ENCODE data around the gene GRIK2.

The GRIK2 gene

DNA sequence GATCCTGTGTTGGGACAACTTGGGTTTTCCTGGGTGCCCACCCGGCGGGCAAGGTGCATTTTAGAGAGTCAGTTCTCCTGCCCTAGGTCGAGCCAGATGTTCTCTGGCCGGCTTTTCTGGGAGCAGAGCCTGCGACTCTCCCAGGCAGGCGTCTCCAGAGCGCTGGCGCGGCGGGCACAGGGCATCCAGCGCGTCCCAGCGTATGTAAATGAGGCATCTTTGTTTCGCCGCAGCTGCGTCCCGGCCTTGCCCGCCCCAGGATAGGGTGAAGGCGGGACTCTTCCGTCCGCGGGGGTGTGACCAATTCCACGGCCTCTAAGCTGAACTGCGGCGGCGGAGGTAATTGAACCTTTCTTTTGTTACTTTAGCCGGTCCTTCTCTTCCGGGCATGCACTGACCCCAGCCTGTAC, 9.1 kb downstream of the GRIK2 start:
- ATAC-seq (replicated peaks; ENCODE audit: extremely low read depth, poor library complexity, severe bottlenecking) = no peak

GRCh38 chr6:101403216-101403945, 9.9 kb downstream of the GRIK2 start:
- Mint-ChIP-seq H3K4me1 (no peaks in the 10 kb centered on the region), H3K9me3 (peaks cover 12% of the 10 kb centered on the region), H3K27ac (ENCODE audit: low read depth) (no peak overlapping the region), H3K4me3 (no peak overlapping the region), H3K27me3 (peaks cover 50% of the 10 kb centered on the region), H3K36me3 (ENCODE audit: insufficient read depth) (peaks cover 4% of the 10 kb centered on the region)
- ATAC-seq (replicated peaks; ENCODE audit: extremely low read depth, poor library complexity, severe bottlenecking) (no peak), DNase-seq (ENCODE audit: low spot score in 2 of 2) (no peak)

More for the DNA sequence above, 9.1 kb downstream of the GRIK2 start:
- H3K27me3 Mint-ChIP-seq = peaks cover 54% of the 10 kb centered on the region
- peaks cover 6% of the 10 kb centered on the region for H3K9me3 Mint-ChIP-seq
- H3K36me3 Mint-ChIP-seq (ENCODE audit: insufficient read depth) = peaks cover 2% of the 10 kb centered on the region
- DNase-seq (ENCODE audit: low spot score in 2 of 2) = no peak
- no peak overlapping the region for H3K4me3 Mint-ChIP-seq
- no peaks in the 10 kb centered on the region for H3K4me1 Mint-ChIP-seq
- H3K27ac Mint-ChIP-seq (ENCODE audit: low read depth) = no peak overlapping the region

- DNase-seq (ENCODE audit: low spot score in 2 of 2) (no peak), ATAC-seq (replicated peaks; ENCODE audit: extremely low read depth, poor library complexity, severe bottlenecking) (no peak)
- Mint-ChIP-seq H3K36me3 (ENCODE audit: insufficient read depth) (peaks cover 2% of the 10 kb centered on the region), H3K4me3 (no peak overlapping the region), H3K27ac (ENCODE audit: low read depth) (no peak overlapping the region), H3K4me1 (no peaks in the 10 kb centered on the region), H3K27me3 (peaks cover 36% of the 10 kb centered on the region), H3K9me3 (peaks cover 12% of the 10 kb centered on the region)
Observed at GRCh38 chr6:101404775-101405174, 11.3 kb downstream of the GRIK2 start.

GRCh38 chr6:101413773-101414172, 20.3 kb downstream of the GRIK2 start:
- Mint-ChIP-seq H3K36me3 (ENCODE audit: insufficient read depth) (no peaks in the 10 kb centered on the region), H3K9me3 (no peaks in the 10 kb centered on the region), H3K27me3 (no peaks in the 10 kb centered on the region), H3K4me1 (no peaks in the 10 kb centered on the region), H3K4me3 (no peak overlapping the region), H3K27ac (ENCODE audit: low read depth) (no peak overlapping the region)
- ATAC-seq (replicated peaks; ENCODE audit: extremely low read depth, poor library complexity, severe bottlenecking) (no peak), DNase-seq (ENCODE audit: low spot score in 2 of 2) (no peak)

GRCh38 chr6:101417900-101418299, 24.4 kb downstream of the GRIK2 start:
- H3K36me3 Mint-ChIP-seq (ENCODE audit: insufficient read depth) = no peaks in the 10 kb centered on the region
- H3K4me3 Mint-ChIP-seq = no peak overlapping the region
- ATAC-seq (replicated peaks; ENCODE audit: extremely low read depth, poor library complexity, severe bottlenecking) (no peak), DNase-seq (ENCODE audit: low spot score in 2 of 2) (no peak)
- H3K27me3 Mint-ChIP-seq = no peaks in the 10 kb centered on the region
- H3K4me1 Mint-ChIP-seq = no peaks in the 10 kb centered on the region
- no peak overlapping the region for H3K27ac Mint-ChIP-seq (ENCODE audit: low read depth)
- no peaks in the 10 kb centered on the region for H3K9me3 Mint-ChIP-seq

GRCh38 chr6:101422251-101422650, 28.7 kb downstream of the GRIK2 start:
- Mint-ChIP-seq H3K36me3 (ENCODE audit: insufficient read depth) (no peaks in the 10 kb centered on the region), H3K27me3 (no peaks in the 10 kb centered on the region), H3K27ac (ENCODE audit: low read depth) (no peak overlapping the region), H3K4me1 (no peaks in the 10 kb centered on the region), H3K4me3 (no peak overlapping the region), H3K9me3 (no peaks in the 10 kb centered on the region)
- ATAC-seq (replicated peaks; ENCODE audit: extremely low read depth, poor library complexity, severe bottlenecking) (no peak), DNase-seq (ENCODE audit: low spot score in 2 of 2) (no peak)

GRCh38 chr6:101422811-101423210, 29.3 kb downstream of the GRIK2 start:
- H3K36me3 Mint-ChIP-seq (ENCODE audit: insufficient read depth) = no peaks in the 10 kb centered on the region
- H3K27me3 Mint-ChIP-seq = no peaks in the 10 kb centered on the region
- H3K4me1 Mint-ChIP-seq = no peaks in the 10 kb centered on the region
- no peaks in the 10 kb centered on the region for H3K9me3 Mint-ChIP-seq
- no peak overlapping the region for H3K4me3 Mint-ChIP-seq
- H3K27ac Mint-ChIP-seq (ENCODE audit: low read depth) = no peak overlapping the region
- ATAC-seq (replicated peaks; ENCODE audit: extremely low read depth, poor library complexity, severe bottlenecking) = no peak
- DNase-seq (ENCODE audit: low spot score in 2 of 2) = no peak

- Mint-ChIP-seq H3K4me3 (no peak overlapping the region), H3K9me3 (no peaks in the 10 kb centered on the region), H3K27ac (ENCODE audit: low read depth) (no peak overlapping the region), H3K36me3 (ENCODE audit: insufficient read depth) (no peaks in the 10 kb centered on the region), H3K4me1 (no peaks in the 10 kb centered on the region), H3K27me3 (no peaks in the 10 kb centered on the region)
- no peak for DNase-seq (ENCODE audit: low spot score in 2 of 2)
- no peak for ATAC-seq (replicated peaks; ENCODE audit: extremely low read depth, poor library complexity, severe bottlenecking)
Observed at GRCh38 chr6:101429270-101429669, 35.8 kb downstream of the GRIK2 start.

DNA sequence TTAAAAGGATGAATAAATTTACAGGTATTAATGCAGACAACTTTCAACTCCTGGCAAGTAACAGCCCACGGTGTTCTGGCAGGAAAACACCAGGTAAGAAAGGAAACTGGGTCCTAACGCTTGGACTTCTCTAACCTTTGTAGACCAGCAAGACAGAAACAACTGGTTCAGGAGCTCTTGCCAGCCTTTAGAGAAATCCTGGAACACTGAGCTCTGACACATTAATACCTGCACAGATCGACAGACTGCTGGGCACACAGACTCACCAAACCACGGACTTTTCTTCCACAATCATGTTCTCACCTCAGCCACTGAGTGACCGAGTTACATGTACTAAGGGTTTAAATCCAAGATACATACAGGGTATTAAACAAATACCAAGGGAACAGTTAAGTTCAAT, 36.3 kb downstream of the GRIK2 start:
- Mint-ChIP-seq H3K4me3 (no peak overlapping the region), H3K36me3 (ENCODE audit: insufficient read depth) (no peaks in the 10 kb centered on the region), H3K9me3 (no peaks in the 10 kb centered on the region), H3K4me1 (no peaks in the 10 kb centered on the region), H3K27me3 (no peaks in the 10 kb centered on the region), H3K27ac (ENCODE audit: low read depth) (no peak overlapping the region)
- DNase-seq (ENCODE audit: low spot score in 2 of 2) = no peak
- ATAC-seq (replicated peaks; ENCODE audit: extremely low read depth, poor library complexity, severe bottlenecking) = no peak

DNA sequence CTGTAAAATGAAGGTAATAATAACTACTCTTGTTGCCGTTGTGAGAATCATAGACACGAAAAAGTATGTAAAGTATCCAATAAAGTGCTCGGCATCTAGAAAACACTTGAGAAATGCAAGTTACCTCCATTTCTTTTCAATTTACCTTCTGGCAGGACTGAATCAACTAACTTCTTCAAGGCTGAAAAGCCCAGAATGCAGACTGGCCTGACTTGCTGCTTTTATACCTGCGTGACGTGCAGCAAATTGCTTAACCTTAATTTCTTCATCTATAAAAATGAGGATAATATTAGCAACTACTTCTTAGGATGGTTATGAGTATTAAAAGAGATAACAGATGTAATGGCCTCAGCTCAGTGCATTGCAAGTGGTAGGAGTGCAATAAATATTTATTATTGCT, 39.6 kb downstream of the GRIK2 start:
- ATAC-seq (replicated peaks; ENCODE audit: extremely low read depth, poor library complexity, severe bottlenecking) = no peak
- peaks cover 12% of the 10 kb centered on the region for H3K9me3 Mint-ChIP-seq
- no peaks in the 10 kb centered on the region for H3K27me3 Mint-ChIP-seq
- DNase-seq (ENCODE audit: low spot score in 2 of 2) = no peak
- no peak overlapping the region for H3K4me3 Mint-ChIP-seq
- H3K27ac Mint-ChIP-seq (ENCODE audit: low read depth) = no peak overlapping the region
- no peaks in the 10 kb centered on the region for H3K4me1 Mint-ChIP-seq
- no peaks in the 10 kb centered on the region for H3K36me3 Mint-ChIP-seq (ENCODE audit: insufficient read depth)

DNA sequence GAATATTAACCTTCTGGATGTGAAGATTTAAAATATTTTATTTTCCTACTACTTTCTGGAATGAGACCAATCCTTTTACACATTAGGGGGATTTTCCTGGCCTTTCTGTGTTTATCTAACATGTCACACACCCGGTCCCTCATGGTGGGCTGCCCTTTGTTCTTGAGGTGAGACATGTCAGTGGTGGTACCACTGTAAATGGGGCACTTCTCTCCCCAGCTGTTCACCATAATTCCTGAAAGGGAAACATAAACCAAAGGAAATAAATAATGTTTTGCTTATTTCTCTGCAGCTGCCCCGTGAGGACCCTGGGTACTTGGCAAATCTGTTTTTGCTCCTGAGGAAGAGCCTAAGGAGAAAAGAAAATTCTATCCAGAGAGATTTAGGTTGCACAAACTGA, 41.1 kb downstream of the GRIK2 start:
- no peaks in the 10 kb centered on the region for H3K4me1 Mint-ChIP-seq
- H3K27ac Mint-ChIP-seq (ENCODE audit: low read depth) = no peak overlapping the region
- no peaks in the 10 kb centered on the region for H3K27me3 Mint-ChIP-seq
- no peak for ATAC-seq (replicated peaks; ENCODE audit: extremely low read depth, poor library complexity, severe bottlenecking)
- no peak for DNase-seq (ENCODE audit: low spot score in 2 of 2)
- no peaks in the 10 kb centered on the region for H3K36me3 Mint-ChIP-seq (ENCODE audit: insufficient read depth)
- H3K9me3 Mint-ChIP-seq = peaks cover 13% of the 10 kb centered on the region
- no peak overlapping the region for H3K4me3 Mint-ChIP-seq

- H3K9me3 Mint-ChIP-seq = peaks cover 13% of the 10 kb centered on the region
- DNase-seq (ENCODE audit: low spot score in 2 of 2) = no peak
- no peaks in the 10 kb centered on the region for H3K36me3 Mint-ChIP-seq (ENCODE audit: insufficient read depth)
- H3K4me3 Mint-ChIP-seq = no peak overlapping the region
- no peaks in the 10 kb centered on the region for H3K4me1 Mint-ChIP-seq
- H3K27ac Mint-ChIP-seq (ENCODE audit: low read depth) = no peak overlapping the region
- H3K27me3 Mint-ChIP-seq = no peaks in the 10 kb centered on the region
- no peak for ATAC-seq (replicated peaks; ENCODE audit: extremely low read depth, poor library complexity, severe bottlenecking)
Observed at GRCh38 chr6:101435038-101435437, 41.5 kb downstream of the GRIK2 start.

- no peak for ATAC-seq (replicated peaks; ENCODE audit: extremely low read depth, poor library complexity, severe bottlenecking)
- no peak overlapping the region for H3K27ac Mint-ChIP-seq (ENCODE audit: low read depth)
- no peak overlapping the region for H3K4me3 Mint-ChIP-seq
- H3K27me3 Mint-ChIP-seq = no peaks in the 10 kb centered on the region
- DNase-seq (ENCODE audit: low spot score in 2 of 2) = no peak
- H3K36me3 Mint-ChIP-seq (ENCODE audit: insufficient read depth) = no peaks in the 10 kb centered on the region
- H3K9me3 Mint-ChIP-seq = peaks cover 13% of the 10 kb centered on the region
- H3K4me1 Mint-ChIP-seq = no peaks in the 10 kb centered on the region
Observed at GRCh38 chr6:101439790-101440189, 46.3 kb downstream of the GRIK2 start.
